DOHH2 (cell line): ENCODE data around the gene EIF4ENIF1.

Source experiments
- EZH2phosphoT487 ChIP-seq: fragments of 200-600 bp; sonication (generic); IDR thresholded peaks from 2 replicates; pipeline ENCODE4 v1.6.1; 2017; ENCODE audit warnings: borderline replicate concordance, mild to moderate bottlenecking, antibody characterized with exemption, low read length, moderate library complexity, mixed read lengths
- TF ChIP-seq, protein P1 (sequence below): fragments of 200-600 bp; sonication (generic); IDR thresholded peaks from one replicate; pipeline ENCODE4 v1.5.1; 2014; ENCODE audit warnings: antibody characterized with exemption, mild to moderate bottlenecking, low read depth, low read length; ENCODE audit not compliant: poor library complexity, severe bottlenecking

DNA sequence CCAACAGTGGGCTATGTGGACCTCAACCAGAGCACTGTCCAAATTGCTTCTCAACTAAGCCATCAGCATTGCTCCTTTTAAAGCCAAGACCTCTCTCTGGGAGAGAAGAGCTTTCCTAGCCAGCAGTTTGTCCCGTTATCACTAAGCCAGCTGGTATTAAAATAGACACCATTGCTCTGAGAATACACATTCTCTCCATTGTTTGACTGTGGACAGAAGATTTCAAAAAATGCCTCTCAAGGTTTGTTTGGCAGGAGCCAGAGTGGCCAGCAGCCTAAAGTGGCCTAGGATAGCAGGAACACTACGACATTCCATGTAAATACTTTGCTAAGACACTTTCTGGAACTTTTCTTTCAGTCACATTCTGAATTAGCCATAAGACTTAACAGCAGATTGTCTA, 41.3 kb downstream of the EIF4ENIF1 start:
- TF ChIP-seq, protein P1, sequence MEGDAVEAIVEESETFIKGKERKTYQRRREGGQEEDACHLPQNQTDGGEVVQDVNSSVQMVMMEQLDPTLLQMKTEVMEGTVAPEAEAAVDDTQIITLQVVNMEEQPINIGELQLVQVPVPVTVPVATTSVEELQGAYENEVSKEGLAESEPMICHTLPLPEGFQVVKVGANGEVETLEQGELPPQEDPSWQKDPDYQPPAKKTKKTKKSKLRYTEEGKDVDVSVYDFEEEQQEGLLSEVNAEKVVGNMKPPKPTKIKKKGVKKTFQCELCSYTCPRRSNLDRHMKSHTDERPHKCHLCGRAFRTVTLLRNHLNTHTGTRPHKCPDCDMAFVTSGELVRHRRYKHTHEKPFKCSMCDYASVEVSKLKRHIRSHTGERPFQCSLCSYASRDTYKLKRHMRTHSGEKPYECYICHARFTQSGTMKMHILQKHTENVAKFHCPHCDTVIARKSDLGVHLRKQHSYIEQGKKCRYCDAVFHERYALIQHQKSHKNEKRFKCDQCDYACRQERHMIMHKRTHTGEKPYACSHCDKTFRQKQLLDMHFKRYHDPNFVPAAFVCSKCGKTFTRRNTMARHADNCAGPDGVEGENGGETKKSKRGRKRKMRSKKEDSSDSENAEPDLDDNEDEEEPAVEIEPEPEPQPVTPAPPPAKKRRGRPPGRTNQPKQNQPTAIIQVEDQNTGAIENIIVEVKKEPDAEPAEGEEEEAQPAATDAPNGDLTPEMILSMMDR = no peak
- TF ChIP-seq EZH2phosphoT487 = no peak
